GF-D8 (cell line): ENCODE data around the gene KIF12.

Source experiments
- DNase-seq: peaks from one replicate; lab custom pipeline; 2025; lab: John Stamatoyannopoulos, UW

The KIF12 gene

GRCh38 chr9:114065304-114065703 is 33.8 kb downstream of the KIF12 start:
- no peak for DNase-seq

- DNase-seq: no peak
These were observed 37.1 kb downstream of the KIF12 start for GRCh38 chr9:114061830-114062474.

GRCh38 chr9:114061292-114061691 is 37.8 kb downstream of the KIF12 start:
- no peak for DNase-seq

- DNase-seq: no peak
These were observed 38.4 kb downstream of the KIF12 start for GRCh38 chr9:114060711-114061110.

- DNase-seq: no peak
These were observed 39.0 kb downstream of the KIF12 start for GRCh38 chr9:114060070-114060469.

GRCh38 chr9:114059047-114059803 is 39.9 kb downstream of the KIF12 start:
- no peak for DNase-seq

- no peak for DNase-seq
These were observed 40.4 kb downstream of the KIF12 start for GRCh38 chr9:114058688-114059046.

GRCh38 chr9:114057161-114057885 is 41.8 kb downstream of the KIF12 start:
- no peak for DNase-seq

GRCh38 chr9:114056527-114056926 is 42.6 kb downstream of the KIF12 start:
- DNase-seq: no peak

- no peak for DNase-seq
These were observed 43.2 kb downstream of the KIF12 start for GRCh38 chr9:114055894-114056293.

- no peak for DNase-seq
These were observed 44.0 kb downstream of the KIF12 start for GRCh38 chr9:114055061-114055460.

GRCh38 chr9:114054191-114054690 is 44.9 kb downstream of the KIF12 start:
- DNase-seq: no peak

- no peak for DNase-seq
These were observed 45.7 kb downstream of the KIF12 start for GRCh38 chr9:114053246-114054005.

GRCh38 chr9:114051706-114052105 is 47.4 kb downstream of the KIF12 start:
- no peak for DNase-seq

- no peak for DNase-seq
These were observed 47.8 kb downstream of the KIF12 start for GRCh38 chr9:114051281-114051680.

- no peak for DNase-seq
These were observed 48.4 kb downstream of the KIF12 start for GRCh38 chr9:114050646-114051045.

GRCh38 chr9:114050226-114050568 is 48.9 kb downstream of the KIF12 start:
- DNase-seq: no peak

- DNase-seq: no peak
These were observed 49.5 kb downstream of the KIF12 start for GRCh38 chr9:114049441-114050225.

GRCh38 chr9:114048533-114049415 is 50.3 kb downstream of the KIF12 start:
- DNase-seq: no peak

- no peak for DNase-seq
These were observed 51.4 kb downstream of the KIF12 start for GRCh38 chr9:114047717-114048116.
